ACHN (cell line): Measurements from ENCODE around the gene SH3TC2.

Experiments used
- DNase-seq: peaks from one replicate; pipeline ENCODE4 v3.0.0-alpha.2; 2015
- in situ Hi-C: cut with HindIII; loops from 2 replicates; pipeline ENCODE4 v1.10.0; 2017; ENCODE audit warnings: low sequenced_read_pairs, low pct_ligation_motif_present, low pct_unique_long_range_greater_than_20kb

SH3TC2 gene

DNA sequence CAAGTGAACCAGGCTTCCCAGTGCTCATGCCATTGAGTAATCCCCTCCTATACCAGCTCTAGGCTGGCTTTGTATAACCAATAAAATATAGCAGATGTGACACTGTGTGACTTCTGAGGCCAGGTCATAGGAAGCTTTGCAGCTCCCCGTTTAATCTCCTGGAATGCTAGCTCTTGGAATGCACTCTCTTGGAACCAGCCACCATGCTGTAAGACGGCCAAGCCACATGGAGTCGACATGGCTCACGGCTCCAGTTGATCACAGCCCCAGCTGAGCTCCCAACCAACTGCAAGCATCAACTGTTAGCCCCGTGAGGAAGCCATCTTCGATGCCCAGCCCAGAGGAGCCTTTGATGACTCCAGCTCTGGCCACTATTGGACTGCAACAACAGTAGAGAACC lies 74.5 kb downstream of the SH3TC2 start:
- in situ Hi-C loops = no loop called here
- DNase-seq = no peak

DNA sequence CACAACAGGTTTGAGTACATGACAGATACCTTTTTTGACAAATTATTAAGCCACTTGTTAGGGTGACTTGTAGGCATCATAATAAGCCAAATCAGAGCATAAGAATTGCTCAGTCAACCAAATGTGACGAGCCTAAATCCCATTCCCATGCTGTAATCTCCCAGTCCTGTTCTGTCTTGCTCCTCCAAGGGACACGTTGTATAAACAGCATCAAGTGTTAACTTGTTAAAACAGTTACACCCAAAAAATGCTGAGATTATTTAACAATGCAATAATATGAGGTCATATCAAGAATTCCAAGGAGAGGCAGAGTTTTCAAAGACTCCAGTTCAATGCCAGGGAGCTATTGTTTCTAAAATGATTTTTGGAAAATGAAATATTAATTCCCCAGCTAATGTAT lies 76.2 kb downstream of the SH3TC2 start:
- in situ Hi-C loops = no loop called here
- no peak for DNase-seq

DNA sequence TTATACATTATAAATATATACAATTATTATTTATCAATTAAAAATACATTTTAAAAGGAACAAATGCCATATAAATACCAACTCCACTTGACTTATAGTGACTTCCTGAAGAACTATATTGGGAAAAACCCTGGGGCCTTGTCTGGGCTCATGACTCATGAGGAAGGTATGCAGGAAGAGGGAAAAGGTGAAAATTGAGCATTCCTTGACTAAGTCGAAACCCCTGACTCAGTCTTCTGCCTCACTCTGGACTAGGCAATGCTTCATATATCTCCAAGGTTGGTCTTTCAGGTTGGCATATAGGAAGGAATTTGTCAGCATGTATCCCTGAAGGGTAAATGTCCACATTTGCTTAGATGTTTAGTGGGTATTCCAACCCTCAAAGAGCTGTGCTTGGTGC lies 78.5 kb downstream of the SH3TC2 start:
- in situ Hi-C loops = no loop called here
- peak; percentile 91 for DNase-seq

DNA sequence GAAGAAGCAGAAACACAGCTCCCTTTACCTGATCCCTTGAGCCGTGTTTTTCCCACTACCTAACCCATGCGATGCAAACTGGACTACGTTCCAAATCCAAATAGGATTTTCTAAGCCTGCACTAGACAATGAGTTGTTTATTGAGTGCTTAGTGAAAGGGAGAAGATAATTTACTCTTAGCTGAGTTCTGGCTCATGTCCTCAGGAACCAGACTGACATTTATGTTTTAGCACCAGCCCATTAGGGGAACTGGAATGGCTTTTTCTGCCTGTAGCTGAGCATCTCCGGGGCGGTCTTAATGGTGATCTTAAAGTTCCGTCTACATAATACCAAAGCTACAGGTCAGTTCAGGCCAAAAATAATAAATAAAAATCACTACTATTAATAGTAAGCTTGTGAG lies 81.5 kb downstream of the SH3TC2 start:
- in situ Hi-C loops = no loop called here
- no peak for DNase-seq

DNA sequence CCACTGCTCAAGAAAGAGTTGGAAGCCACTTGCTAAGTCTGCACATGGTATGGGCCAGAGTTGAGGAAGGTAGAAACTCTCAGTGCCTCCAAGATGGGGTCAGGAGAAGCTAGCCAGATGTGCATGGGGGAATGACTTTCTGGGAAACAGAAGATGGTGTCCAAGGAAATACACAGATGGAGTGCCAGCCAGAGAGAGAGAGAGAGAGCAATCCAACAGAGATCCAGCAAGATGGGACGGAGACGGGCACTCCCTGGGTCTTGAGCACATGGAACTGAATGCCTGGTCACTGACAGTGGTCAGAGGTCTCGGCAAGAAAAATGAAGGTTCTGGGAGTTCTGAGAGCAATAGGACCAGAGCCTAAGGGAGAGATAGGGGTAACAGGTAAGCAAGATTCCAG lies 82.1 kb downstream of the SH3TC2 start:
- DNase-seq = no peak
- in situ Hi-C loops = no loop called here

DNA sequence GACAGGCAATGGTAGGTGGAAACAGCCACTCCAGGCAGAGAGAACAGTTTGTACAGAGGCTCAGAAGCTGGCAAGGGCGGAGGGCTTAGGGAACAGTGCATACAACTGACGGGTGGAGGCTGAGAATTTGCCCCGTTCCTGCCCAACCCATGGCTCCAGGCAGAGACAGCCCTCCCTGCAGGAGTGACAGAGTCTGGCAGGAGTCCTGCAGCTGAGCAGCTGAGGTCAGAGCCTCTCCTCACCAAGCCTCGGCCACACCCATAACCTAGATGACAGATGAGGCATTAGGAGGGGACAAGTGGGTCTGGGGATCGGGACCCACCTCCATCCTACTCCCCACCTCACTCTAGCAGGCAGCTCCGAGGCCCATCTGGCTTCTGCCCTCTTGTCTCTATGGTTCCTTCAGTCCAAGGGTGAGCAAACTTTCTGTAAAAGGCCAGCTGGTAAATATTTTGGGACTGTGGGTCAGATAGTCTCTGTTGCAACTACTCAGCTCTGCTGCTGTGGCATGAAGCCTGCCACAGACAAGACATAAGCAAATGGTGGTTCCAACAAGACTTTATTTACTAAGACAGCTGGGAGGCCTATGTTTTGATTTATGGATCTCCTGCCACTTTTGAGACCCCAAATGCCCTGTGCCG lies 83.7 kb downstream of the SH3TC2 start:
- in situ Hi-C loops = no loop called here
- DNase-seq = no peak

DNA sequence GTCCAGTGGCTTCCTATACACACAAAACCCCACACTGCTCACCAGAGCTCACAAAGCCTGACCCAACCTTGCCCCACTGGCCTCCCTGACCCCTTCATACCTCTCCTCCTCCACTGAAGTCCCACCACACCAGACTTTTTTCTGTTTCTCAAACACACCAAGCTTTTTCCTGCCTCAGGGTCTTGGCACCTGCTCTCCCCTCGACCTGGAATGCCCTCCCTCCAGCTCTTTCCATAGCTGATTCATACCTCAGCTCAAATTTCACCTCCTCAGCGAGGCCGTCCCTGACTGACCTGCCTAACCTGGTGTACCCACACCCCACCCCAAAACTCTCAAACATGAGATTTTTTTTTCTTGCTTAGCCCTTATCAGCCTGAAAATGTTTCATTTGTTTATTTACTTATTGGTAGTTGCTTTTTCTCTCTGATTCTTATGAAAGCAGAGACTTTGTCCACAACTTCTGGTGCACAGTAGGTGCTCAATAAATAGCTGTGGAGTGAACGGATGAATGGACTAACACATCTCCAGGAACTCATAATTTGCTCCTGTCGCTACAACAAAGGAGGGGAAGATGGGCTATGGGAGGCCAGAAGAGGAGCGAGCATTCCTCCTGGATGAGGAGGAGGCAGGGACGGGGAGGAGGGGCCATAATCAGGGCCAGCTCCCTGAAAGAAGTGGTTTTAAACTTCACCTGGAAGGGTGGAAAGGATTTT lies 84.3 kb downstream of the SH3TC2 start:
- DNase-seq = no peak
- in situ Hi-C loops = no loop called here

DNA sequence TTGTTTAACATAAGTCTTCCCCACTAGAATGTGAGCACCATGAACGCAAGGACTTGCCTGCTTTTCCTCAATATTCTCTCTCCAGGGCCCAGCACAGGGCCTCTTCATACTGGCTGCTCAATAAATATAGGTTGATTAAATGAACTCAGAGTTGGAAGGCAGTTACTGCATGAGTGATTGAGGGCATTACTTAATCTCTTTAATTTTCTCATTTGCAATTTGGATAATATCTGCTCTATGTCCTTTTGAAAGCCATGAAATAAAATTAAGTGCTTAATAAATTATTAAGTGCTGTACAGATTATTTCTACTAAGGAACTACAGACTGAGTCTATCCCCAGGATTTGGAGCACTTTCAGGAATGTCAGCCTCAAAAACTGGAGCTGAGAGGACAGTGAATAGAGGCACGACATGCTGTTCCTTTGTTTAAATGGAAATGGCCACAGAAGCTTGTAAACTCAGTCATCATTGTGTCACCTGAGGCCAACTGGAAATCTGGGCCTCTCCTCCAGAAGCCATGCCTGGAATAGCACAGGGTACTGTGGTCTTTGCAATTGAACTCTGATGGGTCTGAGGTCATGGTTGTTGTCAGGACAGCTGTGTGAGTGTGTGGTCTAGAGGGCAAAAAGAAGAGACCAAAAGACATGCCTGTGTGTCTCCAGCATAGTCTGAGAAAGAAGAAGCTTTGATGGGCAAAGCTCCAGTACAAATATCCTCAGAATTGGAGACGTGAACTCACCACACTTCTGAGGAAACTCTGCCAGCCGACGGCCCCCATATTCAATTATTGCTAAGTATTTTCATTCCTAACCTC lies 86.1 kb downstream of the SH3TC2 start:
- in situ Hi-C loops = no loop called here

DNA sequence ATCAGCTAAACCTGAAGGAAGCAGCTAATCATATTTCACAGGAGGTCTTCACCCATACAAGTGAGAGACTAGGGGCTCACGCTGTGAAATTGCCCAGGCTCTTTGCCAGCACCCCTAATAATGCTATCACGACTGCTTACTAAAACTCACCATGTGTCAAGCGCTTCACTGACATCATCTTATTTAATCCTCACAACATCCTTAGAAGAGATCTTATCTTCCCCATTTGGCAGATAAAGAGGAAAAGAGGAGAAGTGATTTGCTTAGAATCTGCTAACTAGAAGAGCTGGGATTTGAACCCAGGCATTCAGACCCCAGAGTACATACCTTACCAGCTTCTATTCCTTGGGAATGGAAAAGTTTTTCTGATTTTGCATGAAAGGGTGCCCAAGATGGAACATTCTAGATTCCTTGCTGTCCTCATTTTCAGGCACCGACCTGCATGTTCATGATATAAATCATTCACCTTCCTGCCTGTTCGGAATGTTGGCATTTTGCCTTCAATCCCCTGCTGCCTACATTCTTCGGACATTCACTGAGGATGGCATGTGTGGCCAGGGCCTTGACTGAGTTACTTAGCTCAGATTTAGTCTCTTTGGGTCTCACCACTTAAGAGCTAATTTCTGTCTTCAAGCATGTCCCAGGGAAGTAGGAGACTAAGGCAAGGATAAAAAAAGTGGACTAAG lies 88.1 kb downstream of the SH3TC2 start:
- DNase-seq = peak; percentile 76
- in situ Hi-C loops = no loop called here

More for the DNA sequence above, 86.1 kb downstream of the SH3TC2 start:
- no peak for DNase-seq

DNA sequence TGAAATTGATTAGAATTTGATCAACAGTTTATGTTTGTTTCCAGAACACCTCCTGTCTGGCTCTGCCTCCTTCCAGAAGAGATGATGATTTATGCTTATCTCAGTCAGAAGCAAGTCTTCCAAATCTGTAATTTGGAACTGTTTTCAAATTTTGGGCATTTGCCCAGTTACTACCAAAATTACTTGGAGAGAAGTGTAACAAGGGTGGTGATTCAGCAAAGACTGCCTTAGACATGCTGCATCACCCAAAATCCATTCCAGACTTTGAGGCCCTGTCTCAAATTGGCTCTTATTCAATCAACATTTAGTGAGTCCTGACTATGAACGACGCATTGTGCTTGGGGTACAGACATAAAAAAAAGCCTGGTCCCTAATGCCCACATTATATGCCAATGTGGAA lies 89.4 kb downstream of the SH3TC2 start:
- in situ Hi-C loops = no loop called here
- no peak for DNase-seq

DNA sequence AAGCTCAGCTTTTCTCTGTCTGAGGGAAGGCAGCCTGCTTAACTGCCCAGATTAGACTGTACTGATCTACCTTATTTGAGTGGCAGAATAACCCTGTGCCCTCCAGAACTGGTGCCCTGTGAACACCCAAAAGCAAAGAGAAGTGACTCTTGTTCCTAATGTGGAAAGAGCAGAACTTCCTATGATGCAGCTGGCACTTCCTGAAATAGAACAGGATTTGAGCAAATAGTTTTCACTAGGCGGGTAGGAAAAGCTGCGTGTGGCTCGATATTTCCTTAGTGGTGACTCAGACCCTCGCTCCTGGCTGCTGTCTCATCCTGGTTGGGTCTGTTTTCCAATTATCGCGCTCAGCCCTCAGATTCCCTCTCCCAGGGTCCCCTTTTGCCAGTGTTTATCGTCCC lies 89.9 kb downstream of the SH3TC2 start:
- DNase-seq = peak; percentile 86
- in situ Hi-C loops = no loop called here

DNA sequence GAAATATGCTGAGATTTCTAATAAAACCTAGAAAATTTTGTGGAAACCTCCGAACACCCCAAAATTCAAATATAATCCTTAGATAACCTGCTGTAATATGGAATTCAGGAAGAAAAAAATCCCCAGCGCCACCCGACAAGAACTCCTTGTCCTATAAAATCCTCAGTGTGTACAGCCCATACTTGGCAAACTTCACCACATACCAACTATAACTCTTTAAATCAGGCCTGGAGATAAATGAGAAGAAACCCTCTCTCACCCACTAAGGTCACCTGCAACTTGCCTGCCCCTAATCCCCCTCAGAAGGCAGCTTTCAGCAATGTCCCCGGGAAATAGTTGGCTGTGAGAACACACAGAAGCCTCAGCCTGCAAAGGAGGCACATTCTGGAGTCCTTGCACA lies 90.5 kb downstream of the SH3TC2 start:
- in situ Hi-C loops = no loop called here
- DNase-seq = no peak

DNA sequence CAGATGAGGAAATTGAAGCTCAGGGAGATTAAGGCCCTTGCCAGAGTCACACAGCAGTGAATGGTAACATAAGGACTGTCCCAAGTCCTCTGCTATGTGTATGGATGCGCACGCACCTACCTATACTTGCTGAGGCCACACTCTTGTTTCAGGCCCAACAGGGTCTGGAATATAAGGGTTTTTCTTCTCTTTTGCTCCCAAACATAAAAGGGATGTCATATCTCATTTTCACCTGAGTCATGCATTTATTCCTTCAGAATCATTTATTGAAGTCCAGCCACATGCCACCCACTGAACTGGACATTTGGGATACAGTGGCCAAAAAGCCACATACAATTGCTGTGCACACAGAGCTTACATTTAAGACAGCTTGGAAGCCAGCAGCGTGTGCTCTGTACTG lies 92.0 kb downstream of the SH3TC2 start:
- in situ Hi-C loops = no loop called here
- no peak for DNase-seq

DNA sequence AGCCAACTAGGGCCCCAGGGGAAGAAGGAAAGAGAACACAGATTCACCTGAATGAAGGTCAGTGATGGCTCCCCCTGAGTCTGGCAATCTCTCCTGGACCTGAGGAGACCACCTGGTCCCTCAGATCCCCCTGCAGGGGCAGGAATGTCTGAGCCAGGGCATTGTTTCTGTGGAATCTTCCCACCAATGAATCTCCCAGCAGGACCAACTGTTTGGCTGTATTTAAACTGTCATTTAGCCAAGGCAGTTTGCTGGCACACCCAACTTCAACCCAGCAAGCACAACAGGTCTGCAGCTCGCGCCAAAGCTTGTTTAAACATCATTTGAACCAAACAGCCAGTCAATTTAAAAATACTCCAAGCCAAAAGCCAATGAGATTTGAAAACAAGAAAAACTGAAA lies 92.6 kb downstream of the SH3TC2 start:
- no peak for DNase-seq
- in situ Hi-C loops = no loop called here

DNA sequence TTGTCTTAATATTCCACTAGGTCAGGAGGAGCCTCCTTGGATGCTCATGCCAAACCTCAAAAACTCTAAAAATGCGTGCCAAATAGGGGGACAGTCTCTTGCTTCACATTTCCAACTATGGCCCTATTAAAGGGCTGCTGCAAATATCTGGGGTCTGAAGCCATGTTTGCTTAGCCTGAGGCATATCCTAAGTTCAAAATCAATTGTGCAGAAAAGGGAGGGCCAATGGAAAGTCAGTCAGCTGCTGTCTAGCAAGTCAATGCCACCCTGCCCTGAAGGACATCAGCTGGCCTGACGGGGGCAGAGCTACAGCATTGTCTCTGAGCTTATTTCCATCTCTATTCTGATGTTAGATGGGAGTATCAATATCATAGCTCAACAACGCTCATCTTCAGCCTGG lies 93.6 kb downstream of the SH3TC2 start:
- peak; percentile 56 for DNase-seq
- in situ Hi-C loops = no loop called here

DNA sequence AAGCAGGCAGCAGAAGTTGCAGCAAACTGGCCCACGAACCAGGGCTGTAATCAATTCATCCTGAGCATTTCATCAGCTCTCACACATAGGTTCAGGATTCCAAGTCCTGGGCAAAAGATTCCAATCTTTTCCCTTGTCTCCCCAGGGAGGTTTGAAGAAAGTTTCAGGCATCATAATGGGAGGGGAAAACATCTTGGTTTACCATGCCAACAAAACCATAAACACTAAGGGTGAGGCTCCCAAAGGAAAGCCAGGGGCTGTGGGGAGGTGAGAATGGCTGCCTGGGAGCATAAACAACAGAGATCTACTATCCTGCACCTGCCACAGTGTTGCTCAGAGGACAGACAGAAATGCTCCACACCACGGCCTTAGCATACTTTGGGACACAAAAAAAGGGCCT lies 94.6 kb downstream of the SH3TC2 start:
- in situ Hi-C loops = no loop called here
- DNase-seq = no peak

DNA sequence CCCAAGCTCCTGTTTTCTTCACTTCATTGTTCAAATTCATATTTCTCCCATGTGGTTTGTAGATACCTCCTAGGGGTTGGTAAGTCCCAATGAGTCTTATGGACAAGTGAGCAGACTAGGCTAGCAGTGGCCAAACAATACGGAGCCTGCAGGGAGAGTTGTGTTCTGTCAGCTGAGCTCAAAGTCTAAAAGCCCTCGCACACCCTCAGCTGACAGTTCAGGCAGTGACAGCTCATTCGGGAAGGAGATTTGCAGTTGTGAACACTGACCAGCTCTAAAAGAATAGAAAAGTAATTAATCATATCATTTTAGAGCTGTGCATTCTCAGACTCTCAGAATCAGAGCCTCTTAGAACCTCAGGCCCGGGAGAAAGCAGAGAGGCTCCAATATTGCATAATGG lies 95.1 kb downstream of the SH3TC2 start:
- in situ Hi-C loops = no loop called here
- no peak for DNase-seq

DNA sequence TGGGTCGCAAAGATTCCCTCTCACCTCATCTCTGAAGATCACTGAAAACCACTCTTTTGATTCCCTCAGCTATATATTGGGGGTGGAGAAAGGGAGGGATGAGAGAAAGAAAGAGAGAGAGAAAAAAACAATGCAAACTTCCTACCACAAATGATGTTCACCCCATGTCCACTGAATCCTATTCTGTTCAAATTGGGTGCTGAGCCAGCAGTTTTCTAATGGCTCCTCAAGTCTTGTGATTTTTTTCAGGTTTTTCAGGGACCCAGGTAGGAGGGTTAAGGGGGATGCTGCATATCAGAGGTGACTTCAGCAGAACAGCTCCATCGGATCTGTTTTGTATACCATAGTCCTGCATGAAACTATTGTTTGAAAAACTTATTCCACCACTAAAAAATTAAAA lies 95.9 kb downstream of the SH3TC2 start:
- no peak for DNase-seq
- in situ Hi-C loops = no loop called here

DNA sequence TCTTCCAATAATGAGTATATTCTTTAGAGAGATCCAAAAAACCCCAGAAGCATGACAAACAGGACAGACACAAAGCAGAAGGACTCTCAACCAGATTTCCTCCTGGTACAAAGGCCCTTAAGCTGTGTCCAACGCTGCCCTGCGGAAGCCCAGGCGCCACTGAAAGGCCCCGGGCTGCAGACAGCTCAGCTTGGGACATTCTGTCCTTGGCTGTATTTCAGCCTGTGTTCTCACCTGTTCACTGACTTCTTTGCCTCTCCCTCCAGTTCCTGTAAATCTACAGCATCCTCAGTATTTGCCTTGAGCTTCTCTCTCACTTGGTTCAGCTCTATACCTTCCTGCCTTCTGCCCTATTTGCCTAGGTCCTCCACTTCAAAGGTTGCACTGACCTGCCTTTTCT lies 96.5 kb downstream of the SH3TC2 start:
- in situ Hi-C loops = no loop called here
- DNase-seq = no peak
